ENCODE measurements around the gene SETD2. TPM values are rescaled to one million over a fixed set of nuclear protein-coding genes. Genes with fewer than 3 reads are reported as not detected.
"Not testable (repeated sequence)": the region's sequence is repeated elsewhere in the genome, so short reads cannot be mapped to it uniquely, and the experiment has no call there.

The SETD2 gene
- total and polyA plus RNA-seq, 2 of the 8 experiments (the other 6 are each of a cell fraction or from before 2014, with no cell fraction given): 15.7 to 46.3 TPM

DNA sequence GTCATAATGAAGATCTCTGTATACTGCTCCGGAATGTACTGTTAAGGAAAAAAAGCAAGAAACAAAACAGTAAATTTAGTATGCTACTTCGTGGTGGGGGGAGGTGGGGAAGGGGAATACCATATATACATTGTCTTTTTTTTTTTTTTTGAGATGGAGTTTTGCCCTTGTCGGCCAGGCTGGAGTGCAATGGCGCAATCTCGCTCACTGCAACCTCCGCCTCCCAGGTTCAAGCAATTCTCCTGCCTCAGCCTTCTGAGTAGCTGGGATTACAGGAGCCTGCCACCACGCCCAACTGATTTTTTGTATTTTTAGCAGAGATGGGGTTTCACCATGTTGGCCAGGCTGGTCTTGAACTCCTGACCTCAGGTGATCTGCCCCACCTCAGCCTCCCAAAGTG is 21.4 kb downstream of the SETD2 start:
- FAIRE-seq; H3K18ac ChIP-seq (ENCODE audit: extremely low read depth, low read length); H3K23me2 ChIP-seq (ENCODE audit: low read depth, low read length); H3K27me3 ChIP-seq (replicated peaks in 1 of 4; ENCODE audit: control insufficient read depth in 3 of 4, extremely low read depth in 1 of 4, insufficient read depth in 3 of 4, low read length in 3 of 4); H3K9ac ChIP-seq (replicated peaks in 1 of 4; ENCODE audit: extremely low read depth in 1 of 4, low read depth in 3 of 4, low read length in 3 of 4); H2AK5ac ChIP-seq (ENCODE audit: low read depth, low read length); H3K23ac ChIP-seq (ENCODE audit: insufficient read length); H2BK20ac ChIP-seq (ENCODE audit: low read length); H2BK5ac ChIP-seq (ENCODE audit: low read depth, low read length); H2BK12ac ChIP-seq (ENCODE audit: low read depth, low read length); POLR2A ChIA-PET (ENCODE audit: partially characterized antibody); H3K36me3 ChIP-seq (ENCODE audit: control insufficient read depth in 2 of 4, insufficient read depth in 4 of 4, low read length in 3 of 4); H2BK120ac ChIP-seq (replicated peaks; ENCODE audit: low read depth, low read length); H4K91ac ChIP-seq (replicated peaks; ENCODE audit: insufficient read length, low read length); H4K8ac ChIP-seq (ENCODE audit: extremely low read depth, insufficient read depth, low read length); H3K9me3 ChIP-seq (ENCODE audit: insufficient read depth in 2 of 2, low read depth in 1 of 2, low read length in 1 of 2); H3K79me1 ChIP-seq (ENCODE audit: low read depth, low read length); H3K4me1 ChIP-seq (replicated peaks in 1 of 4; ENCODE audit: control insufficient read depth in 3 of 4, insufficient read depth in 4 of 4, low read length in 3 of 4); H4K20me1 ChIP-seq (replicated peaks in 1 of 2; ENCODE audit: control insufficient read depth in 1 of 2, insufficient read depth in 2 of 2, low read length in 2 of 2); H3K4me3 ChIP-seq (ENCODE audit: extremely low read depth in 1 of 4, insufficient read depth in 2 of 4, low read depth in 3 of 4, low read length in 4 of 4); H3K4me2 ChIP-seq (ENCODE audit: insufficient read depth in 1 of 2, low read depth in 2 of 2, low read length in 2 of 2); H2BK15ac ChIP-seq (ENCODE audit: low read length); H4K5ac ChIP-seq (ENCODE audit: insufficient read length, low read depth, low read length); H3K56ac ChIP-seq (replicated peaks; ENCODE audit: insufficient read length, low read depth, low read length); H3K4ac ChIP-seq (replicated peaks; ENCODE audit: insufficient read length, low read depth, low read length); H2AFZ ChIP-seq (ENCODE audit: low read length); H3K14ac ChIP-seq (ENCODE audit: insufficient read length); H3K27ac ChIP-seq (ENCODE audit: low read depth, low read length); DNase-seq (ENCODE audit: low read depth in 1 of 2, low spot score in 2 of 2): not testable (repeated sequence)
- 79% methylated on average over 3 of the region's 7 CpGs; no CpG with 5 or more reads in 1 of the 2 experiments for WGBS, 2 experiments (ENCODE audit: extremely low coverage in 1 of 2, insufficient coverage in 1 of 2, insufficient read length in 1 of 2, insufficient replicate concordance in 2 of 2, low coverage in 1 of 2, low lambda C conversion rate in 2 of 2, missing lambda C conversion rate in 1 of 2)
- H3K79me2 ChIP-seq (ENCODE audit: control insufficient read depth in 1 of 2, insufficient read depth in 2 of 2, low read length in 2 of 2): peaks cover 14 to 93% of the 10 kb centered on the region in 2 experiments; a peak in 3 of 4 replicates
- CTCF ChIA-PET (ENCODE audit: partially characterized antibody): interaction anchor here (1.3 kb wide), 1 partner anchor 11 kb away, joined by 5 read pairs; no protein-coding TSS in a partner anchor

DNA sequence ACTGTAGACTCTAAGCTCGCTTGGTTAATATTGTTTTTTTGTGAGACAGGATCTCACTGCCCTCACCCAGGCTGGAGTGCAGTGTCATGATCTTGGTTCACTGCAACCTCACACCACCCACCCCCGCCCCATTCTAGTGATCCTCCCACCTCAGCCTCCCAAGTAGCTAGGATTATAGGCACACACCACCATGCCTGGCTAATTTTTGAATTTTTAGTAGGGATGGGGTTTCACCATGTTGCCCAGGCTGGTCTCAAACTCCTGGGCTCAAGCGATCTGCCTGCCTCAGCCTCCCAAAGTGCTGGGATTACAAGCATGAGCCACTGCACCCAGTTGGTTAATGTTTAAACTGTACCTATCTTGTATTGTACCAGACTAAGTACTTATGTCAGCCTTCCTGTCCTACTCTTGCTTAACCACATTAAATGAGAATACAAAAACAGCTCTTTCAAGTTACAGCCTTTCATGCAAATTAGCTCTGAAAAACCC is 22.9 kb downstream of the SETD2 start:
- ChIA-PET CTCF (ENCODE audit: partially characterized antibody) (interaction anchor here (0.6 to 1.4 kb wide), 4 partner anchors 10 to 274 kb away, joined by 3 to 5 read pairs (median 3); partner anchors contain the start of gene SETD2), POLR2A (ENCODE audit: partially characterized antibody) (interaction anchor here (0.7 to 1.2 kb wide), 2 partner anchors 10 to 19 kb away, joined by 3 read pairs; no protein-coding TSS in a partner anchor)
- not testable (repeated sequence) for H3K23ac ChIP-seq (ENCODE audit: insufficient read length); H3K36me3 ChIP-seq (ENCODE audit: control insufficient read depth in 2 of 4, insufficient read depth in 4 of 4, low read length in 3 of 4); H3K23me2 ChIP-seq (ENCODE audit: low read depth, low read length); FAIRE-seq; H4K91ac ChIP-seq (replicated peaks; ENCODE audit: insufficient read length, low read length); H2BK20ac ChIP-seq (ENCODE audit: low read length); H3K27ac ChIP-seq (ENCODE audit: low read depth, low read length); H3K9me3 ChIP-seq (ENCODE audit: insufficient read depth in 2 of 2, low read depth in 1 of 2, low read length in 1 of 2); H2BK12ac ChIP-seq (ENCODE audit: low read depth, low read length); H4K20me1 ChIP-seq (replicated peaks in 1 of 2; ENCODE audit: control insufficient read depth in 1 of 2, insufficient read depth in 2 of 2, low read length in 2 of 2); H3K18ac ChIP-seq (ENCODE audit: extremely low read depth, low read length); H3K56ac ChIP-seq (replicated peaks; ENCODE audit: insufficient read length, low read depth, low read length); H3K27me3 ChIP-seq (replicated peaks in 1 of 4; ENCODE audit: control insufficient read depth in 3 of 4, extremely low read depth in 1 of 4, insufficient read depth in 3 of 4, low read length in 3 of 4); H3K14ac ChIP-seq (ENCODE audit: insufficient read length); H4K8ac ChIP-seq (ENCODE audit: extremely low read depth, insufficient read depth, low read length); H3K4me1 ChIP-seq (replicated peaks in 1 of 4; ENCODE audit: control insufficient read depth in 3 of 4, insufficient read depth in 4 of 4, low read length in 3 of 4); DNase-seq (ENCODE audit: low read depth in 1 of 2, low spot score in 2 of 2); H2AFZ ChIP-seq (ENCODE audit: low read length); H3K9ac ChIP-seq (replicated peaks in 1 of 4; ENCODE audit: extremely low read depth in 1 of 4, low read depth in 3 of 4, low read length in 3 of 4); H4K5ac ChIP-seq (ENCODE audit: insufficient read length, low read depth, low read length); H3K4me3 ChIP-seq (ENCODE audit: extremely low read depth in 1 of 4, insufficient read depth in 2 of 4, low read depth in 3 of 4, low read length in 4 of 4); H2BK15ac ChIP-seq (ENCODE audit: low read length); H3K79me1 ChIP-seq (ENCODE audit: low read depth, low read length); H2BK5ac ChIP-seq (ENCODE audit: low read depth, low read length); H3K4ac ChIP-seq (replicated peaks; ENCODE audit: insufficient read length, low read depth, low read length); H2BK120ac ChIP-seq (replicated peaks; ENCODE audit: low read depth, low read length); H2AK5ac ChIP-seq (ENCODE audit: low read depth, low read length); H3K4me2 ChIP-seq (ENCODE audit: insufficient read depth in 1 of 2, low read depth in 2 of 2, low read length in 2 of 2)
- peaks cover 14 to 89% of the 10 kb centered on the region in 2 experiments; a peak in 3 of 4 replicates for H3K79me2 ChIP-seq (ENCODE audit: control insufficient read depth in 1 of 2, insufficient read depth in 2 of 2, low read length in 2 of 2)
- whole genome bisulfite sequencing, 2 experiments (ENCODE audit: extremely low coverage in 1 of 2, insufficient coverage in 1 of 2, insufficient read length in 1 of 2, insufficient replicate concordance in 2 of 2, low coverage in 1 of 2, low lambda C conversion rate in 2 of 2, missing lambda C conversion rate in 1 of 2): 79% methylated on average over 3 of the region's 3 CpGs; no CpG with 5 or more reads in 1 of the 2 experiments

Measured in H1 (cell line).